Activated CD4-positive, alpha-beta T cell treated with anti-CD3 and anti-CD28 coated beads for 36 hours (primary cell): ENCODE measurements around the gene SOX6. TPM values are rescaled to one million over a fixed set of nuclear protein-coding genes. Genes with fewer than 3 reads are reported as not detected.

ENCODE experiments used
- ATAC-seq: fragments of 200-7000 bp; cut with Tn5 transposase; one replicate; pipeline ENCODE4 v1.10.0; 2021; ENCODE audit warnings: mild to moderate bottlenecking, moderate library complexity
- CTCF ChIA-PET: fragments of 350-600 bp; sonication (Branson Sonifier 250); formaldehyde crosslinking; loops from one replicate; lab custom pipeline; 2021; ENCODE audit warnings: antibody characterized with exemption; lab: Charles Lee
- POLR2A ChIA-PET: fragments of 350-600 bp; sonication (Branson Sonifier 250); formaldehyde crosslinking; loops from one replicate; lab custom pipeline; 2021; ENCODE audit warnings: antibody characterized with exemption, inconsistent platforms; lab: Charles Lee
- DNase-seq: peaks from one replicate; pipeline ENCODE4 v3.0.0-alpha.2; 2020
- H3K27ac Mint-ChIP-seq: one replicate; pipeline ENCODE4 v1.8.0; 2021; ENCODE audit warnings: mixed read lengths
- H3K27me3 Mint-ChIP-seq: one replicate; pipeline ENCODE4 v1.8.0; 2021; ENCODE audit warnings: mixed read lengths
- H3K36me3 Mint-ChIP-seq: one replicate; pipeline ENCODE4 v1.8.0; 2021; ENCODE audit warnings: low read depth, mixed read lengths
- H3K4me1 Mint-ChIP-seq: one replicate; pipeline ENCODE4 v1.8.0; 2021; ENCODE audit warnings: mixed read lengths
- H3K4me3 Mint-ChIP-seq: one replicate; pipeline ENCODE4 v1.8.0; 2021; ENCODE audit warnings: mild to moderate bottlenecking, moderate library complexity, mixed read lengths
- H3K9me3 Mint-ChIP-seq: one replicate; pipeline ENCODE4 v1.8.0; 2021; ENCODE audit warnings: low read depth, mixed read lengths
- intact Hi-C, 2 experiments: fragments of 100-400 bp; cut with DNase I in 1 of 2; cut with micrococcal nuclease in 1 of 2; formaldehyde crosslinking; loops; one replicate each; pipeline versions ENCODE4 v1.14.2 to v1.15.1; 2022 to 2024; cut with DNase I, micrococcal nuclease
- total RNA-seq, 2 experiments: library from RNA; stranded (reverse); gene quantifications; one replicate each; pipeline ENCODE4 v1.2.3, GENCODE V29; 2021

The SOX6 gene
- total RNA-seq, 2 experiments from 2014 or later = 0.46 TPM; not detected in 1

DNA sequence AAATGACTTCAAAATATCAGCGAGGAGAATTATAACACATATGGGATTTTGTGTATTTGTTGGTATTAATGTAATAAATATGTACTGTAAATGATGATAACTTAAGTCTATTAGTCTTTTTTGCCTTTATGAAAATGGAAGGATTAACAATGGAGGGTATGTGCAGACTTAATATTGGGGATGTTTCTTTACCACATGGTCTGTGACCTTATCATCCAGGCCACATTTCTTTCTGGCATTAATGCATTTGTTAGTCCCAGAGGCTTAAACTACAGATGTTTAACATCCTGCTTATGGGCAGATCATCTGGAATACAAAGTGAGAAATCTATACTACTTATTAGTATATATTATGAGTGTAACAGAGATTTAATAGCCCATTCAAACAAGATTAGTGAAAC is 64.6 kb downstream of the SOX6 start:
- Mint-ChIP-seq H3K36me3 (no peaks in the 10 kb centered on the region), H3K4me3 (no peak overlapping the region), H3K9me3 (no peaks in the 10 kb centered on the region), H3K27me3 (no peaks in the 10 kb centered on the region), H3K4me1 (no peaks in the 10 kb centered on the region), H3K27ac (no peak overlapping the region)
- CTCF ChIA-PET = no interaction called here
- POLR2A ChIA-PET = no interaction called here
- DNase-seq (no peak), ATAC-seq (no peak)
- intact Hi-C loops = no loop called here

- ATAC-seq (no peak), DNase-seq (no peak)
- Mint-ChIP-seq H3K27ac (no peak overlapping the region), H3K36me3 (no peaks in the 10 kb centered on the region), H3K27me3 (no peaks in the 10 kb centered on the region), H3K4me1 (no peaks in the 10 kb centered on the region), H3K4me3 (no peak overlapping the region), H3K9me3 (no peaks in the 10 kb centered on the region)
- ChIA-PET CTCF (interaction anchor here (0.6 kb wide), 1 partner anchor 660 kb away, joined by 4 read pairs; no protein-coding TSS in a partner anchor), POLR2A (no interaction called here)
- intact Hi-C loops = no loop called here
Measured at GRCh38 chr11:16289541-16289940, 66.8 kb downstream of the SOX6 start.

DNA sequence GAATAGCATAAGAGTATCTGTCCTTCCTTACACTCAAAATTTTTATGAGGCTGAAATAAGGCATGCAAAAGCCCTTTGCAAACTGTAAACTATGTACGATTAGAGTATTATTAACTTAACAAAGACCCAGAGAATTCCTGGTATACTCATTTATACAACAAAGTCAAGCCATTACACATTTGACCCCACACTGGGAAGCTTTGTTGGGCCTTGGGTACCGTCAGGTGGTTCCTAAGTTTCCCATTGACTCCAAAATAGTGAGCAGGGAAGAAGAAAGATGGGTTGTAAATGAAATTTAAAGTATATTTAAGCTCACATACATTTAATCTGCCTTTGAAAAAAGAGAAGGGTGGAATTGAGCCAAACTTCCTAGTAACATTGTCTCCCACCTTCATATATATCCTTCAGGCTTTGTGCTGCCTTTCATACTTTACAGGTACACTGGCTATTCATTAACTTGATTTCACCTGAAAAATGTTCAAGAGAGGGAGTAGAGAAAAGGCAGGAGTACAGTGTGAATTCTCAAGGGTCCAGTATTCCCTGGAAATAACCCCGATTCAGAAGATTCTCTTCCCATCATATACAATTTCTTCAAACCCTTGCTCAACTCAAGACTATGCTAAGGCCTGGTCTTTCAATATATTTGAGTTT is 68.6 kb downstream of the SOX6 start:
- POLR2A ChIA-PET = no interaction called here
- intact Hi-C loops = no loop called here
- H3K36me3 Mint-ChIP-seq = no peaks in the 10 kb centered on the region

GRCh38 chr11:16286095-16286494 is 70.3 kb downstream of the SOX6 start:
- H3K4me1 Mint-ChIP-seq = no peaks in the 10 kb centered on the region
- no peak overlapping the region for H3K4me3 Mint-ChIP-seq
- POLR2A ChIA-PET = no interaction called here
- no peak for DNase-seq
- H3K36me3 Mint-ChIP-seq = no peaks in the 10 kb centered on the region
- intact Hi-C loops = no loop called here
- H3K27ac Mint-ChIP-seq = no peak overlapping the region
- H3K9me3 Mint-ChIP-seq = no peaks in the 10 kb centered on the region
- CTCF ChIA-PET = no interaction called here
- H3K27me3 Mint-ChIP-seq = no peaks in the 10 kb centered on the region
- ATAC-seq = no peak

More for the DNA sequence above, 68.6 kb downstream of the SOX6 start:
- CTCF ChIA-PET = no interaction called here
- Mint-ChIP-seq H3K27me3 (no peaks in the 10 kb centered on the region), H3K4me3 (no peak overlapping the region), H3K27ac (no peak overlapping the region), H3K4me1 (no peaks in the 10 kb centered on the region), H3K9me3 (no peaks in the 10 kb centered on the region)
- DNase-seq = no peak
- ATAC-seq = no peak

DNA sequence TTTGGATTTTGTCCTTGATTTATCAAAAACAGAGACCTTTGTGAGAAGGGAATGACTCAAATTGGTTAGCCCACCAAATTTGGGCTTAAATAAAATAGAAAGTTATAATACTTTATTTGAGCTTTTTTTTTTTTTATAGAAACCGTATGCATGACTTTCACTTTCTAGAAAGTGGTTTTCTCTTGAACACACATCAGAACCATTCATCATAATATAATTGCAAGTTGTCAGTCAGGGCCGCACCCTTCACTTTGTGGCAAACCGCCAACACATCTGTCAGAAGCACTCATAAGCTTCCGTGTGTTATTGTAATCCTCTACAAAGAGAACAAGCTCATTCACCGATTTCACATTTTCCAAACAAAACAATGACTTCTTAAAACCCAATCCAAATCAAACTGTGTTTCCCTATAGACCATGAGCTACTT is 76.1 kb downstream of the SOX6 start:
- Mint-ChIP-seq H3K4me3 (no peak overlapping the region), H3K9me3 (no peaks in the 10 kb centered on the region), H3K27me3 (no peaks in the 10 kb centered on the region), H3K4me1 (no peaks in the 10 kb centered on the region), H3K36me3 (no peaks in the 10 kb centered on the region), H3K27ac (no peak overlapping the region)
- ATAC-seq (no peak), DNase-seq (peak; percentile 49)
- POLR2A ChIA-PET = no interaction called here
- intact Hi-C loops = no loop called here
- CTCF ChIA-PET = no interaction called here

DNA sequence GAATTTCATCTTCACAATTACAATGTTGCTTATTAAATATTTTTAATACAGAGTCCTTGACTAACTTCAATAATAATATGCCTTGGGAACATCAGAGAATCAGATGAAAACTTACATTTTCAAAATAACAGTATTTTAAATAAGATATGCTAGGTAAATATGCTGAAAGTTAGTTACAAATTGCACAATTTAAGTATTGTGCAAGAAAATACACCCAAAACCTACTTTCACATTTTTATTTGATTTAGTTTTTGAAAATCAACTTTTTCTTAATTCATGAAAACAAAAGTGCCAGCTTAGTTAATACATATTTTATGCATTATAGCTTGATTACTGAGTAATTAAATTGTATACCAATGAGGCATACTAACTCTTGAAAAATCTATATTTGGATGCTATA is 76.8 kb downstream of the SOX6 start:
- POLR2A ChIA-PET = no interaction called here

DNA sequence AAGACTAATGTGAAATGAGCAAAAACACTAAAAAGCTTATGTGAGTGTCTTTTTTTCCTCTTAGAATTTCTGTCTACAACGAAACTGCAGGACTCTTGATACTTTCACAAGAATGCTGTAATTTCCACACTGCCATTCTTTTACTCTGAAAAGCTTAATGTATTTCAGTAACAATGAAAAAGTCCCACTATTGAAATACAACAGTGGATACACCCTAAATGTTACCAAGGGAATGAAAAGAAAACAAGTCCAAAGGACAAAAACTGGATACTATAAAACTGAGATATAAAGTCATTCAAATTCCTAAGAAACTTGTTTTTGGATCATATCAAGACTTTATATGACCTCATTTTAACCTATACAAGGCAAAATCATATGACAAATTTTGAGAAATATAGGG is 77.4 kb downstream of the SOX6 start:
- ChIA-PET CTCF (no interaction called here), POLR2A (no interaction called here)
- intact Hi-C loops = no loop called here
- H3K27me3 Mint-ChIP-seq = no peaks in the 10 kb centered on the region
- ATAC-seq (no peak), DNase-seq (no peak)
- no peak overlapping the region for H3K27ac Mint-ChIP-seq
- no peaks in the 10 kb centered on the region for H3K9me3 Mint-ChIP-seq
- H3K4me1 Mint-ChIP-seq = no peaks in the 10 kb centered on the region
- H3K4me3 Mint-ChIP-seq = no peak overlapping the region
- no peaks in the 10 kb centered on the region for H3K36me3 Mint-ChIP-seq

More for the DNA sequence above, 76.8 kb downstream of the SOX6 start:
- intact Hi-C loops = no loop called here
- H3K9me3 Mint-ChIP-seq = no peaks in the 10 kb centered on the region
- H3K36me3 Mint-ChIP-seq = no peaks in the 10 kb centered on the region
- CTCF ChIA-PET = no interaction called here
- H3K4me1 Mint-ChIP-seq = no peaks in the 10 kb centered on the region
- H3K27me3 Mint-ChIP-seq = no peaks in the 10 kb centered on the region
- no peak overlapping the region for H3K27ac Mint-ChIP-seq
- DNase-seq (no peak), ATAC-seq (no peak)
- no peak overlapping the region for H3K4me3 Mint-ChIP-seq

- CTCF ChIA-PET = no interaction called here
- H3K27ac Mint-ChIP-seq = no peak overlapping the region
- POLR2A ChIA-PET = no interaction called here
- no peaks in the 10 kb centered on the region for H3K27me3 Mint-ChIP-seq
- no peak overlapping the region for H3K4me3 Mint-ChIP-seq
- DNase-seq (no peak), ATAC-seq (no peak)
- no peaks in the 10 kb centered on the region for H3K36me3 Mint-ChIP-seq
- intact Hi-C loops = no loop called here
- no peaks in the 10 kb centered on the region for H3K9me3 Mint-ChIP-seq
- no peaks in the 10 kb centered on the region for H3K4me1 Mint-ChIP-seq
Measured at GRCh38 chr11:16278273-16278672, 78.1 kb downstream of the SOX6 start.

DNA sequence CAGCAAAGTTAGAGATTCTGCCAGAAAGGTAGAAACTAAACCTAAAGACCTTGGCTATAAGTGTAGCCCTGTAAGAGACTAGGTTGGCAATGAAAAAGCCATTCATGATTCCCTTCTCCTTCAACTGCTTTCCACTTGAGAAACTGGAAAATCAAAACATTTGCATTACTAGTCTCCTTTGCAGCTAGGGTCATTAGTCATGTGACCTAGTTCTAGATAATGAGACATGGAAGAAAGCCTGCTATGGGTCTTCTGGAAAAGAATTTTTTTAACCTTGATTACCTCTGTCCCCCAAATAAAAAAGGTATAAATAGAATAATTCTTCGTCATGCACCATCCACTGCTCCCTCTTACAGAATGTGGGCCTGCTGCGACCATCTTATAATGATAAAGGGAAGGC is 80.1 kb downstream of the SOX6 start:
- ATAC-seq (no peak), DNase-seq (no peak)
- H3K36me3 Mint-ChIP-seq = no peaks in the 10 kb centered on the region
- CTCF ChIA-PET = no interaction called here
- H3K9me3 Mint-ChIP-seq = no peaks in the 10 kb centered on the region
- no peaks in the 10 kb centered on the region for H3K4me1 Mint-ChIP-seq
- no peaks in the 10 kb centered on the region for H3K27me3 Mint-ChIP-seq
- H3K4me3 Mint-ChIP-seq = no peak overlapping the region
- no peak overlapping the region for H3K27ac Mint-ChIP-seq
- intact Hi-C loops = no loop called here
- POLR2A ChIA-PET = no interaction called here

GRCh38 chr11:16271258-16271657 is 85.1 kb downstream of the SOX6 start:
- Mint-ChIP-seq H3K4me1 (no peaks in the 10 kb centered on the region), H3K27ac (no peak overlapping the region), H3K36me3 (no peaks in the 10 kb centered on the region), H3K4me3 (no peak overlapping the region), H3K9me3 (peaks cover 2% of the 10 kb centered on the region), H3K27me3 (no peaks in the 10 kb centered on the region)
- ATAC-seq (no peak), DNase-seq (no peak)
- ChIA-PET POLR2A (no interaction called here), CTCF (no interaction called here)
- intact Hi-C loops = no loop called here

DNA sequence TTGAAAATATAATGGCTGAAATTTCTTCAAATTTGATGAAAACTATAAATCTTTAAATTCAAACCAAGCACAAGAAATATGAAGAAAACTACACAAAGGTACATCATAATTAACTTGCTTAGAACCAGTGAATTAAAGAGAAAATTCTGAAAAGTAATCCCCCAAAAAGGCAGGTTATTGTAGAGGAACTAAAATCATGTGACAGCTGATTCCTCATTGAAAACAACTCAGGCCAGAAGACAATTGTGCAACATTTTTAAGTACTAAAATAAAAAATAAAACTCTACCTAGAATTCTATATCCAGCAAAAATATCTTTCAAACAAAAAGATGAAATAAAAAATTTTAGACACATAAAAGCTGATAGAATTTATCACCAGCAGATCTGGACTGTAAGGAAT is 90.3 kb downstream of the SOX6 start:
- H3K4me3 Mint-ChIP-seq = no peak overlapping the region
- no peaks in the 10 kb centered on the region for H3K4me1 Mint-ChIP-seq
- no peak for ATAC-seq
- no peak overlapping the region for H3K27ac Mint-ChIP-seq
- H3K9me3 Mint-ChIP-seq = peaks cover 2% of the 10 kb centered on the region
- ChIA-PET CTCF (no interaction called here), POLR2A (no interaction called here)
- H3K27me3 Mint-ChIP-seq = no peaks in the 10 kb centered on the region
- H3K36me3 Mint-ChIP-seq = no peaks in the 10 kb centered on the region
- intact Hi-C loops = no loop called here
- no peak for DNase-seq

DNA sequence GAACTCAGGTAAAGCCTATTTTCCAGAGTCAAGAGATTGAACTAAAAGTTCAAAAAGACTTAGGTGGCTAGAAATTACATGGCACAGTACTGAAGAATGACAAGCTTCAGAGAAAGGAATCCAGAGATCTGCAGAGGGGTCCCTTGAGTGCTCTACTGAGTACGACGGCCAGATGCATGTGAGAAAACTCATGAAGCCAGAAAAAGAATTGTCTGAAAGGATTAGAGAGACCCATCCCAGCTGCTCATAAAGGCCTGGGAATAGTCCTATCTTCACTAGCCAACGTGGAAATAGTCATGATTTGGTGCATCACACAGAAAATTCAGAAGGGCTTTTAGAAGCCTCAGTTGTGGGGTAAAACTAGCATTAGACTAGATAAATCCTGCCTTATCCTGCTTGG is 91.3 kb downstream of the SOX6 start:
- POLR2A ChIA-PET = no interaction called here
- H3K9me3 Mint-ChIP-seq = peaks cover 2% of the 10 kb centered on the region

GRCh38 chr11:16262645-16262955 is 93.7 kb downstream of the SOX6 start:
- ATAC-seq = no peak
- Mint-ChIP-seq H3K27ac (no peak overlapping the region), H3K4me1 (no peaks in the 10 kb centered on the region), H3K4me3 (no peak overlapping the region), H3K36me3 (no peaks in the 10 kb centered on the region), H3K9me3 (no peaks in the 10 kb centered on the region), H3K27me3 (no peaks in the 10 kb centered on the region)
- intact Hi-C loops = no loop called here
- DNase-seq = no peak
- POLR2A ChIA-PET = no interaction called here
- CTCF ChIA-PET = no interaction called here

More for the DNA sequence above, 91.3 kb downstream of the SOX6 start:
- CTCF ChIA-PET = interaction anchor here (0.9 kb wide), 1 partner anchor 9 kb away, joined by 3 read pairs; no protein-coding TSS in a partner anchor
- intact Hi-C loops = no loop called here
- Mint-ChIP-seq H3K27me3 (no peaks in the 10 kb centered on the region), H3K27ac (no peak overlapping the region), H3K4me3 (no peak overlapping the region), H3K4me1 (no peaks in the 10 kb centered on the region), H3K36me3 (no peaks in the 10 kb centered on the region)
- DNase-seq = no peak
- no peak for ATAC-seq
